ENCODE data around the gene SLC5A4. TPM values are rescaled to one million over a fixed set of nuclear protein-coding genes. Genes with fewer than 3 reads are reported as not detected.

The SLC5A4 gene
- total and polyA plus RNA-seq, 2 donors (not counting 1 experiment from before 2014, with no cell fraction given) = not detected

DNA sequence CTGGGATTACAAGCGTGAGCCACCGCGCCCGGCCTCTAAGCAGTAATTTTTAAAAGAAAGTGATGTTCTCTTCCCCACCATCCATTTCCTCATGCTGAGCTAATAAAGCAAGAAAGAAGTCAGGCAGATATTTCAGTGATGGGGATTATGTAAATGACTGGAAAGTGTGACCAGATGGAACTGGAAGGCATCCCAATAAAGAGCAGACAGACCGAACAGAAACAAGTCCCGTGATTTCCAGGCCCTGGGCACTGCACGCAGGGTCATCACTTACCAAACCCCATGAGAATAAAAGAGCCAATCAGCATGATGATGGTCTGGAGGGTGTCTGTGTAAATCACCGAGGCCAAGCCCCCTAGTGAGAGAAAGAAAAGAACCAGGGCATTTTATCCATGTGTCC is 18.2 kb downstream of the SLC5A4 start:
- CTCF ChIA-PET = no interaction called here

GRCh38 chr22:32233091-32233490 is 22.1 kb downstream of the SLC5A4 start:
- ATAC-seq (ENCODE audit: low read depth) (no peak), DNase-seq (no peak)
- Histone ChIP-seq H4K20me1 (ENCODE audit: control insufficient read depth, insufficient read depth, low read length, poor library complexity, severe bottlenecking) (no peaks in the 10 kb centered on the region), H3K79me2 (ENCODE audit: control insufficient read depth, insufficient read depth, low read length) (no peaks in the 10 kb centered on the region), H3K27ac (ENCODE audit: low read length in 2 of 2) (no peak overlapping the region), H3K4me1 (ENCODE audit: control insufficient read depth in 2 of 2, insufficient read depth in 2 of 2, low read length in 2 of 2) (no peaks in the 10 kb centered on the region), H3K27me3 (replicated peaks in 1 of 4; ENCODE audit: control extremely low read depth in 1 of 4, control insufficient read depth in 3 of 4, insufficient read depth in 4 of 4, low read length in 3 of 4) (peaks cover 0 to 4% (median 3%) of the 10 kb centered on the region in 4 experiments), H2AFZ (ENCODE audit: insufficient read depth, low read depth, low read length, poor library complexity, severe bottlenecking) (no peak overlapping the region), H3K4me3 (ENCODE audit: control extremely low read depth in 1 of 5, extremely low read depth in 1 of 5, insufficient read depth in 1 of 5, low read depth in 2 of 5, low read length in 4 of 5) (no peak overlapping the region), H3K9me3 (ENCODE audit: control extremely low read depth in 1 of 3, control insufficient read depth in 2 of 3, insufficient read depth in 1 of 3, low read length in 2 of 3) (no peaks in the 10 kb centered on the region), H3K36me3 (replicated peaks in 1 of 2; ENCODE audit: control extremely low read depth in 1 of 2, control insufficient read depth in 1 of 2, extremely low read depth in 1 of 2, insufficient read depth in 2 of 2, low read length in 1 of 2) (no peaks in the 10 kb centered on the region), H3K4me2 (replicated peaks; ENCODE audit: low read depth, low read length, poor library complexity, severe bottlenecking) (no peak overlapping the region), H3K9ac (ENCODE audit: low read length) (no peak overlapping the region)
- ChIA-PET POLR2A (no interaction called here), CTCF (no interaction called here)
- Mint-ChIP-seq H3K4me1 (no peaks in the 10 kb centered on the region), H3K4me3 (no peak overlapping the region), H3K27ac (no peak overlapping the region), H3K9me3 (ENCODE audit: insufficient read depth) (no peaks in the 10 kb centered on the region), H3K27me3 (peaks cover 35% of the 10 kb centered on the region)
- intact Hi-C loops (cut with micrococcal nuclease) = no loop called here
- TF ChIP-seq, protein P1, sequence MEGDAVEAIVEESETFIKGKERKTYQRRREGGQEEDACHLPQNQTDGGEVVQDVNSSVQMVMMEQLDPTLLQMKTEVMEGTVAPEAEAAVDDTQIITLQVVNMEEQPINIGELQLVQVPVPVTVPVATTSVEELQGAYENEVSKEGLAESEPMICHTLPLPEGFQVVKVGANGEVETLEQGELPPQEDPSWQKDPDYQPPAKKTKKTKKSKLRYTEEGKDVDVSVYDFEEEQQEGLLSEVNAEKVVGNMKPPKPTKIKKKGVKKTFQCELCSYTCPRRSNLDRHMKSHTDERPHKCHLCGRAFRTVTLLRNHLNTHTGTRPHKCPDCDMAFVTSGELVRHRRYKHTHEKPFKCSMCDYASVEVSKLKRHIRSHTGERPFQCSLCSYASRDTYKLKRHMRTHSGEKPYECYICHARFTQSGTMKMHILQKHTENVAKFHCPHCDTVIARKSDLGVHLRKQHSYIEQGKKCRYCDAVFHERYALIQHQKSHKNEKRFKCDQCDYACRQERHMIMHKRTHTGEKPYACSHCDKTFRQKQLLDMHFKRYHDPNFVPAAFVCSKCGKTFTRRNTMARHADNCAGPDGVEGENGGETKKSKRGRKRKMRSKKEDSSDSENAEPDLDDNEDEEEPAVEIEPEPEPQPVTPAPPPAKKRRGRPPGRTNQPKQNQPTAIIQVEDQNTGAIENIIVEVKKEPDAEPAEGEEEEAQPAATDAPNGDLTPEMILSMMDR (IDR thresholded peaks at IDR 0.05) = no peak
- TF ChIP-seq EZH2 (IDR thresholded peaks at IDR 0.05; ENCODE audit: borderline replicate concordance, insufficient read depth, low read depth, low read length, poor library complexity, severe bottlenecking) = no peak
- 80% methylated on average over 1 of the region's 5 CpGs for WGBS (ENCODE audit: insufficient coverage)

More for the DNA sequence above, 18.2 kb downstream of the SLC5A4 start:
- POLR2A ChIA-PET = no interaction called here
- H3K79me2 ChIP-seq (ENCODE audit: control insufficient read depth, insufficient read depth, low read length) = no peaks in the 10 kb centered on the region
- no peaks in the 10 kb centered on the region for H3K9me3 ChIP-seq (ENCODE audit: control extremely low read depth in 1 of 3, control insufficient read depth in 2 of 3, insufficient read depth in 1 of 3, low read length in 2 of 3)
- H3K27ac ChIP-seq (ENCODE audit: low read length in 2 of 2) = no peak overlapping the region
- H3K27me3 ChIP-seq (replicated peaks in 1 of 4; ENCODE audit: control extremely low read depth in 1 of 4, control insufficient read depth in 3 of 4, insufficient read depth in 4 of 4, low read length in 3 of 4) = peaks cover 0 to 4% (median 3%) of the 10 kb centered on the region in 4 experiments
- ATAC-seq (ENCODE audit: low read depth) (no peak), DNase-seq (no peak)
- no peaks in the 10 kb centered on the region for H3K4me1 ChIP-seq (ENCODE audit: control insufficient read depth in 2 of 2, insufficient read depth in 2 of 2, low read length in 2 of 2)
- H3K4me2 ChIP-seq (replicated peaks; ENCODE audit: low read depth, low read length, poor library complexity, severe bottlenecking) = no peak overlapping the region
- H4K20me1 ChIP-seq (ENCODE audit: control insufficient read depth, insufficient read depth, low read length, poor library complexity, severe bottlenecking) = no peaks in the 10 kb centered on the region
- no CpG with 5 or more reads among the region's 8 CpGs for WGBS (ENCODE audit: insufficient coverage)
- intact Hi-C loops (cut with micrococcal nuclease) = no loop called here
- Mint-ChIP-seq H3K27ac (no peak overlapping the region), H3K9me3 (ENCODE audit: insufficient read depth) (no peaks in the 10 kb centered on the region), H3K4me3 (no peak overlapping the region), H3K4me1 (no peaks in the 10 kb centered on the region), H3K27me3 (peaks cover 28% of the 10 kb centered on the region)
- no peak for TF ChIP-seq EZH2 (IDR thresholded peaks at IDR 0.05; ENCODE audit: borderline replicate concordance, insufficient read depth, low read depth, low read length, poor library complexity, severe bottlenecking)
- TF ChIP-seq, protein P1 (IDR thresholded peaks at IDR 0.05) = no peak
- no peak overlapping the region for H2AFZ ChIP-seq (ENCODE audit: insufficient read depth, low read depth, low read length, poor library complexity, severe bottlenecking)
- no peak overlapping the region for H3K9ac ChIP-seq (ENCODE audit: low read length)
- no peak overlapping the region for H3K4me3 ChIP-seq (ENCODE audit: control extremely low read depth in 1 of 5, extremely low read depth in 1 of 5, insufficient read depth in 1 of 5, low read depth in 2 of 5, low read length in 4 of 5)
- no peaks in the 10 kb centered on the region for H3K36me3 ChIP-seq (replicated peaks in 1 of 2; ENCODE audit: control extremely low read depth in 1 of 2, control insufficient read depth in 1 of 2, extremely low read depth in 1 of 2, insufficient read depth in 2 of 2, low read length in 1 of 2)

Data from B cell (primary cell).